Hepatocyte (in vitro differentiated cells): ENCODE data around the gene EHBP1L1.

Experiments
- CTCF ChIP-seq: fragments of 200-600 bp; sonication (generic); IDR thresholded peaks from 2 replicates; pipeline ENCODE4 v1.5.1; 2016; ENCODE audit warnings: antibody characterized with exemption, mild to moderate bottlenecking; ENCODE audit not compliant: poor library complexity
- EZH2 ChIP-seq: fragments of 200-600 bp; sonication (generic); IDR thresholded peaks from 2 replicates; pipeline ENCODE4 v1.6.1; 2016; ENCODE audit warnings: antibody characterized with exemption, mild to moderate bottlenecking, borderline replicate concordance
- EZH2phosphoT487 ChIP-seq: fragments of 200-600 bp; sonication (generic); IDR thresholded peaks from one replicate; pipeline ENCODE4 v1.6.1; 2018; ENCODE audit warnings: antibody characterized with exemption, mild to moderate bottlenecking, low read depth, moderate library complexity; ENCODE audit not compliant: unreplicated experiment, severe bottlenecking

GRCh38 chr11:65569973-65570918 is 5.6 kb upstream of the EHBP1L1 start, which contains the start of gene ZNRD2:
- TF ChIP-seq EZH2: no peak
- peak; percentile 69 for TF ChIP-seq CTCF
- TF ChIP-seq EZH2phosphoT487: no peak
